ENCODE results near the gene LRRN3.

The LRRN3 gene

DNA sequence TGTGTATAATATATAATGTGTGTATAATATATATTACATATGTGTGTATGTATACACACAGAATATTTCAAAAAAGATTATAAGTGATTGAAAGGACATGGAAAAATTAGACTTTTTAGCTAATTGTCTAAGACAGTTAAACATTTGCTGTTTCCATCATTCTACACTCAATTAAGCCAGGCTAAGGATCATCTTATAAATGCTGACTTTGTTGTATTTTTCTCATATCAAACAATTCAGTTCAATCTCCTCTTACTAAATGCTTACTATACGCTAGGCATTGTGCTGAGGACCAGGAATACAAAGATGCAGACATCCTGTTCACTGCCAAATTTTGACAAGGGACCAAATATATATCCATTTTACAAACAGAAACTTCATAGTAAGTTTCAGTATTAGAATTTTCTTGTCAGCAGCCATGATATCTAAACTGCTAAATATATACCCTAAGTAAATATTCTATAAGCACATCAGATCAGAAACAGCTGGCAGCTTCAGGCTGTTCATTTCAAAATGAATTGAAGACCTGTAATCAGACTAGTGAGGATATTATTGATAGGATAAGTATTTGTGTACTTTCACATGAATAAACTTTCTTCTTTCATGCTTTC lies 10.3 kb upstream of the LRRN3 start:
- H3K4me1 ChIP-seq (ENCODE audit: control insufficient read depth in 1 of 2, insufficient read depth in 2 of 2, low read length in 2 of 2), result no peaks in the 10 kb centered on the region
- H3K27me3 ChIP-seq (ENCODE audit: low read depth, low read length), result no peaks in the 10 kb centered on the region
- H3K27ac ChIP-seq (ENCODE audit: low read length), result no peak overlapping the region
- no peak overlapping the region for H3K4me3 ChIP-seq (ENCODE audit: low read depth in 1 of 2, low read length in 2 of 2)
- H3K36me3 ChIP-seq (ENCODE audit: control insufficient read depth in 1 of 2, insufficient read depth in 2 of 2, low read length in 2 of 2), result no peaks in the 10 kb centered on the region
- no peaks in the 10 kb centered on the region for H3K9me3 ChIP-seq (ENCODE audit: control insufficient read depth in 1 of 2, low read length in 2 of 2)

GRCh38 chr7:111081546-111082267 lies 9.2 kb upstream of the LRRN3 start:
- H3K4me1 ChIP-seq (ENCODE audit: control insufficient read depth in 1 of 2, insufficient read depth in 2 of 2, low read length in 2 of 2), result no peaks in the 10 kb centered on the region
- H3K36me3 ChIP-seq (ENCODE audit: control insufficient read depth in 1 of 2, insufficient read depth in 2 of 2, low read length in 2 of 2), result no peaks in the 10 kb centered on the region
- H3K9me3 ChIP-seq (ENCODE audit: control insufficient read depth in 1 of 2, low read length in 2 of 2), result no peaks in the 10 kb centered on the region
- no peak overlapping the region for H3K4me3 ChIP-seq (ENCODE audit: low read depth in 1 of 2, low read length in 2 of 2)
- no peak overlapping the region for H3K27ac ChIP-seq (ENCODE audit: low read length)
- no peaks in the 10 kb centered on the region for H3K27me3 ChIP-seq (ENCODE audit: low read depth, low read length)

- H3K36me3 ChIP-seq (ENCODE audit: control insufficient read depth in 1 of 2, insufficient read depth in 2 of 2, low read length in 2 of 2), result no peaks in the 10 kb centered on the region
- H3K9me3 ChIP-seq (ENCODE audit: control insufficient read depth in 1 of 2, low read length in 2 of 2), result no peaks in the 10 kb centered on the region
- no peaks in the 10 kb centered on the region for H3K4me1 ChIP-seq (ENCODE audit: control insufficient read depth in 1 of 2, insufficient read depth in 2 of 2, low read length in 2 of 2)
- H3K4me3 ChIP-seq (ENCODE audit: low read depth in 1 of 2, low read length in 2 of 2), result no peak overlapping the region
- H3K27ac ChIP-seq (ENCODE audit: low read length), result no peak overlapping the region
- H3K27me3 ChIP-seq (ENCODE audit: low read depth, low read length), result no peaks in the 10 kb centered on the region
Observed at GRCh38 chr7:111082351-111082750, 8.6 kb upstream of the LRRN3 start.

DNA sequence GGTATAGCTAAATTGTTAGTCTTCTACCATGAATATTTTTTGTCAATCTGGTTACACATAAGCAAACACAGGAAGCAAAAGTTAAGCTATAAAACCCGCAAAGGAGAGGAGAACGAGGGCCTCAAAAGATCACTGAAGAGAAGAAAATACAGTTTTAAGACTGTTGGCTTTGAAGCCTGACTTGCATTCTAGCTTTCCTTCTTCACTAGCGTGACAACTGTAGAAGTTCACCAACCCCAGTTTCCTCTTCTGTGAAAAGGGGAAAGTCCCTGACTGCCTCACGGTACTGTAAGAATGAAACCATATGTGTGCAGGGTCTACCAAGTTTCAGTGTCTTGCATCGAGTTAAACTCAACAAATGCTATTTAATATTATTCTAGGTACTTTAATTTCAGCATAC lies 7.5 kb upstream of the LRRN3 start:
- H3K9me3 ChIP-seq (ENCODE audit: control insufficient read depth in 1 of 2, low read length in 2 of 2), result no peaks in the 10 kb centered on the region
- H3K4me3 ChIP-seq (ENCODE audit: low read depth in 1 of 2, low read length in 2 of 2), result no peak overlapping the region
- H3K4me1 ChIP-seq (ENCODE audit: control insufficient read depth in 1 of 2, insufficient read depth in 2 of 2, low read length in 2 of 2), result no peaks in the 10 kb centered on the region
- no peaks in the 10 kb centered on the region for H3K36me3 ChIP-seq (ENCODE audit: control insufficient read depth in 1 of 2, insufficient read depth in 2 of 2, low read length in 2 of 2)
- no peaks in the 10 kb centered on the region for H3K27me3 ChIP-seq (ENCODE audit: low read depth, low read length)
- H3K27ac ChIP-seq (ENCODE audit: low read length), result no peak overlapping the region

GRCh38 chr7:111085356-111085755 lies 5.6 kb upstream of the LRRN3 start:
- Histone ChIP-seq H3K9me3 (ENCODE audit: control insufficient read depth in 1 of 2, low read length in 2 of 2) (no peaks in the 10 kb centered on the region), H3K27me3 (ENCODE audit: low read depth, low read length) (no peaks in the 10 kb centered on the region), H3K36me3 (ENCODE audit: control insufficient read depth in 1 of 2, insufficient read depth in 2 of 2, low read length in 2 of 2) (no peaks in the 10 kb centered on the region), H3K27ac (ENCODE audit: low read length) (no peak overlapping the region), H3K4me1 (ENCODE audit: control insufficient read depth in 1 of 2, insufficient read depth in 2 of 2, low read length in 2 of 2) (no peaks in the 10 kb centered on the region), H3K4me3 (ENCODE audit: low read depth in 1 of 2, low read length in 2 of 2) (no peak overlapping the region)

DNA sequence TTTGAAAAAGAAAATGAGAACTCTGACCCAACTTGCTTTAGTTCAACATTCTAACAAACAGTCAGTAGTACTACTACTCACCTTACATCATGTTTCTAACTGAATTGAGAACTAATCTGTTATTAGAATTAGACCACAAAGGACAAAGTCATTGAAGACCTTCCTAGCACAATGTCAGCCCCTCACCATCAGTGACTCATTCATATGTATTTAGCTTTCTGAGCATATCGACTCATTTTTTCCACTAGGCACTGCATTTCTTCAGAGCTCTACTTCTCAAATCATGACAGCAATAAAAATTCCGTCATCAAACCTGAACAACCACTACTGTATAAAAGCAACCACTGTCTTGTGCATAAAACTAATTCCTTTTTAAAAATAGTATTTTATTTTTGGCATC lies 4.4 kb upstream of the LRRN3 start:
- Histone ChIP-seq H3K4me3 (ENCODE audit: low read depth in 1 of 2, low read length in 2 of 2) (no peak overlapping the region), H3K36me3 (ENCODE audit: control insufficient read depth in 1 of 2, insufficient read depth in 2 of 2, low read length in 2 of 2) (no peaks in the 10 kb centered on the region), H3K27me3 (ENCODE audit: low read depth, low read length) (no peaks in the 10 kb centered on the region), H3K27ac (ENCODE audit: low read length) (no peak overlapping the region), H3K9me3 (ENCODE audit: control insufficient read depth in 1 of 2, low read length in 2 of 2) (no peaks in the 10 kb centered on the region), H3K4me1 (ENCODE audit: control insufficient read depth in 1 of 2, insufficient read depth in 2 of 2, low read length in 2 of 2) (no peaks in the 10 kb centered on the region)

DNA sequence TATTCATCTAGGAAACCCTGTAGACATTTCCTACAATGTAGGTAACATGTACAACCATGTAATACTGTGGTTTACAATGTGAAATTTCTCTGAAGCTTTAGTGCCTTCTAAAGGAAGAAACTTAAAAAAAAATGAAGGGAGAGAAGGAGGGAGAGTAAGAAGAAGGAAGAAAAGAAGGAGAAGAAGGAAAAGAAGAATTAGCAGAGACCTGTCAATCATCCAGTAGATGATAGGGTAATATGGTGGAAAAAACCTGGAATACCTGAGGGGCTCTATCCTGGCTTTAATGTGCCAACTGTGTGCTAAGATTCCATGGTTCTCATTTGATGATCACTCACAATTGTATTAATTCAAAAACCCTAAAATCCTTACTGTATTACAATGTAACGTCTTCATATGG lies 2.6 kb upstream of the LRRN3 start:
- no peaks in the 10 kb centered on the region for H3K27me3 ChIP-seq (ENCODE audit: low read depth, low read length)
- no peaks in the 10 kb centered on the region for H3K9me3 ChIP-seq (ENCODE audit: control insufficient read depth in 1 of 2, low read length in 2 of 2)
- no peaks in the 10 kb centered on the region for H3K36me3 ChIP-seq (ENCODE audit: control insufficient read depth in 1 of 2, insufficient read depth in 2 of 2, low read length in 2 of 2)
- H3K4me3 ChIP-seq (ENCODE audit: low read depth in 1 of 2, low read length in 2 of 2), result no peak overlapping the region
- H3K4me1 ChIP-seq (ENCODE audit: control insufficient read depth in 1 of 2, insufficient read depth in 2 of 2, low read length in 2 of 2), result peaks cover 9 to 11% of the 10 kb centered on the region in 2 donors
- no peak overlapping the region for H3K27ac ChIP-seq (ENCODE audit: low read length)

GRCh38 chr7:111089822-111090426 lies 1.0 kb upstream of the LRRN3 start:
- H3K36me3 ChIP-seq (ENCODE audit: control insufficient read depth in 1 of 2, insufficient read depth in 2 of 2, low read length in 2 of 2), result no peaks in the 10 kb centered on the region
- peaks cover 9 to 11% of the 10 kb centered on the region in 2 donors for H3K4me1 ChIP-seq (ENCODE audit: control insufficient read depth in 1 of 2, insufficient read depth in 2 of 2, low read length in 2 of 2)
- no peaks in the 10 kb centered on the region for H3K27me3 ChIP-seq (ENCODE audit: low read depth, low read length)
- H3K9me3 ChIP-seq (ENCODE audit: control insufficient read depth in 1 of 2, low read length in 2 of 2), result no peaks in the 10 kb centered on the region
- no peak overlapping the region for H3K27ac ChIP-seq (ENCODE audit: low read length)
- no peak overlapping the region for H3K4me3 ChIP-seq (ENCODE audit: low read depth in 1 of 2, low read length in 2 of 2)

GRCh38 chr7:111091593-111092358 lies 849 bp downstream of the LRRN3 start:
- Histone ChIP-seq H3K36me3 (ENCODE audit: control insufficient read depth in 1 of 2, insufficient read depth in 2 of 2, low read length in 2 of 2) (no peaks in the 10 kb centered on the region), H3K4me3 (ENCODE audit: low read depth in 1 of 2, low read length in 2 of 2) (peak overlapping the region; percentile 61 to 66), H3K27ac (ENCODE audit: low read length) (peak overlapping the region; percentile 26), H3K9me3 (ENCODE audit: control insufficient read depth in 1 of 2, low read length in 2 of 2) (no peaks in the 10 kb centered on the region), H3K4me1 (ENCODE audit: control insufficient read depth in 1 of 2, insufficient read depth in 2 of 2, low read length in 2 of 2) (peaks cover 9 to 11% of the 10 kb centered on the region in 2 donors), H3K27me3 (ENCODE audit: low read depth, low read length) (no peaks in the 10 kb centered on the region)

- Histone ChIP-seq H3K4me3 (ENCODE audit: low read depth in 1 of 2, low read length in 2 of 2) (peak overlapping the region in 1 of 2 donors; percentile 61), H3K27me3 (ENCODE audit: low read depth, low read length) (no peaks in the 10 kb centered on the region), H3K27ac (ENCODE audit: low read length) (peak overlapping the region; percentile 26), H3K36me3 (ENCODE audit: control insufficient read depth in 1 of 2, insufficient read depth in 2 of 2, low read length in 2 of 2) (no peaks in the 10 kb centered on the region), H3K4me1 (ENCODE audit: control insufficient read depth in 1 of 2, insufficient read depth in 2 of 2, low read length in 2 of 2) (peaks cover 9 to 11% of the 10 kb centered on the region in 2 donors), H3K9me3 (ENCODE audit: control insufficient read depth in 1 of 2, low read length in 2 of 2) (no peaks in the 10 kb centered on the region)
Observed at GRCh38 chr7:111092406-111093236, 1.7 kb downstream of the LRRN3 start.

All from muscle layer of duodenum (tissue), 2 donors.